ENCODE data around the gene CUL4A. TPM values are rescaled to one million over a fixed set of nuclear protein-coding genes. Genes with fewer than 3 reads are reported as not detected.
A peak's percentile ranks its signal among the peaks of the same experiment; 100 is the strongest.
"Not testable (repeated sequence)": the region's sequence is repeated elsewhere in the genome, so short reads cannot be mapped to it uniquely, and the experiment has no call there.

CUL4A gene
- polyA plus RNA-seq (2013): 67.0 TPM

- WGBS (ENCODE audit: insufficient coverage): under 1% methylated on average over 50 of the region's 66 CpGs
- H3K4me1 ChIP-seq (ENCODE audit: control extremely low read depth in 1 of 4, control insufficient read depth in 4 of 4, insufficient read depth in 4 of 4, low read length in 3 of 4): peaks cover 13 to 43% (median 31%) of the 10 kb centered on the region in 4 experiments
- ChIA-PET POLR2A (interaction anchor here (0.5 to 1.4 kb wide), 3 partner anchors 9 to 32 kb away, joined by 3 read pairs; no protein-coding TSS in a partner anchor), CTCF (interaction anchor here (1.0 to 1.6 kb wide), 4 partner anchors 11 to 39 kb away, joined by 3 to 5 read pairs (median 4); no protein-coding TSS in a partner anchor)
- peak; percentile 42 to 74 (median 55) for DNase-seq
- H3K36me3 ChIP-seq (ENCODE audit: control insufficient read depth in 4 of 4, insufficient read depth in 4 of 4, low read length in 3 of 4): peaks cover 3 to 34% (median 8%) of the 10 kb centered on the region in 4 experiments
- H3K9me3 ChIP-seq (ENCODE audit: control extremely low read depth in 1 of 5, control insufficient read depth in 4 of 5, insufficient read depth in 2 of 5, low read depth in 1 of 5, low read length in 4 of 5): peaks cover 0 to 2% (median 0%) of the 10 kb centered on the region in 5 experiments
- H3K4me3 ChIP-seq (ENCODE audit: control insufficient read depth in 1 of 7, extremely low read depth in 1 of 7, insufficient read depth in 4 of 7, low read depth in 2 of 7, low read length in 6 of 7): peak within 1 kb of the TSS; percentile 49 to 94 (median 88)
- H3K27me3 ChIP-seq (replicated peaks in 2 of 5; ENCODE audit: control insufficient read depth in 4 of 5, insufficient read depth in 5 of 5, low read length in 4 of 5): no peaks in the 10 kb centered on the region
- peak within 1 kb of the TSS; percentile 79 to 94 for H3K27ac ChIP-seq (ENCODE audit: insufficient read depth in 1 of 2, low read depth in 1 of 2, low read length in 2 of 2, poor library complexity in 1 of 2, severe bottlenecking in 2 of 2)
These were observed at the start of gene CUL4A for GRCh38 chr13:113209336-113209758. Gene CUL4A, plus strand, starts transcription at chr13:113209613. Its CDS starts 15 bp downstream, at chr13:113209628.

- peaks cover 0 to 4% (median 2%) of the 10 kb centered on the region in 5 experiments for H3K9me3 ChIP-seq (ENCODE audit: control extremely low read depth in 1 of 5, control insufficient read depth in 4 of 5, insufficient read depth in 2 of 5, low read depth in 1 of 5, low read length in 4 of 5)
- CTCF ChIA-PET: no interaction called here
- WGBS (ENCODE audit: insufficient coverage): 94% methylated on average over 15 of the region's 20 CpGs
These were observed 49.7 kb upstream of the CUL4A start for GRCh38 chr13:113159701-113160100.

GRCh38 chr13:113160983-113161382, 48.4 kb upstream of the CUL4A start:
- Histone ChIP-seq H3K27me3 (replicated peaks in 2 of 5; ENCODE audit: control insufficient read depth in 4 of 5, insufficient read depth in 5 of 5, low read length in 4 of 5) (peaks cover 0 to 14% (median 4%) of the 10 kb centered on the region in 5 experiments), H3K36me3 (ENCODE audit: control insufficient read depth in 4 of 4, insufficient read depth in 4 of 4, low read length in 3 of 4) (no peaks in the 10 kb centered on the region), H3K27ac (ENCODE audit: insufficient read depth in 1 of 2, low read depth in 1 of 2, low read length in 2 of 2, poor library complexity in 1 of 2, severe bottlenecking in 2 of 2) (no peak overlapping the region), H3K4me1 (ENCODE audit: control extremely low read depth in 1 of 4, control insufficient read depth in 4 of 4, insufficient read depth in 4 of 4, low read length in 3 of 4) (peaks cover 0 to 14% (median 7%) of the 10 kb centered on the region in 4 experiments), H3K9me3 (ENCODE audit: control extremely low read depth in 1 of 5, control insufficient read depth in 4 of 5, insufficient read depth in 2 of 5, low read depth in 1 of 5, low read length in 4 of 5) (peaks cover 0 to 4% (median 1%) of the 10 kb centered on the region in 5 experiments), H3K4me3 (ENCODE audit: control insufficient read depth in 1 of 7, extremely low read depth in 1 of 7, insufficient read depth in 4 of 7, low read depth in 2 of 7, low read length in 6 of 7) (no peak overlapping the region)
- DNase-seq: no peak
- POLR2A ChIA-PET: no interaction called here
- 79% methylated on average over 11 of the region's 12 CpGs for WGBS (ENCODE audit: insufficient coverage)
- CTCF ChIA-PET: no interaction called here

More at GRCh38 chr13:113159701-113160100, 49.7 kb upstream of the CUL4A start:
- POLR2A ChIA-PET: no interaction called here
- peaks cover 0 to 17% (median 10%) of the 10 kb centered on the region in 4 experiments for H3K4me1 ChIP-seq (ENCODE audit: control extremely low read depth in 1 of 4, control insufficient read depth in 4 of 4, insufficient read depth in 4 of 4, low read length in 3 of 4)
- H3K27me3 ChIP-seq (replicated peaks in 2 of 5; ENCODE audit: control insufficient read depth in 4 of 5, insufficient read depth in 5 of 5, low read length in 4 of 5): peaks cover 0 to 14% (median 4%) of the 10 kb centered on the region in 5 experiments
- H3K36me3 ChIP-seq (ENCODE audit: control insufficient read depth in 4 of 4, insufficient read depth in 4 of 4, low read length in 3 of 4): no peaks in the 10 kb centered on the region
- H3K27ac ChIP-seq (ENCODE audit: insufficient read depth in 1 of 2, low read depth in 1 of 2, low read length in 2 of 2, poor library complexity in 1 of 2, severe bottlenecking in 2 of 2): no peak overlapping the region
- DNase-seq: no peak
- no peak overlapping the region for H3K4me3 ChIP-seq (ENCODE audit: control insufficient read depth in 1 of 7, extremely low read depth in 1 of 7, insufficient read depth in 4 of 7, low read depth in 2 of 7, low read length in 6 of 7)

DNA sequence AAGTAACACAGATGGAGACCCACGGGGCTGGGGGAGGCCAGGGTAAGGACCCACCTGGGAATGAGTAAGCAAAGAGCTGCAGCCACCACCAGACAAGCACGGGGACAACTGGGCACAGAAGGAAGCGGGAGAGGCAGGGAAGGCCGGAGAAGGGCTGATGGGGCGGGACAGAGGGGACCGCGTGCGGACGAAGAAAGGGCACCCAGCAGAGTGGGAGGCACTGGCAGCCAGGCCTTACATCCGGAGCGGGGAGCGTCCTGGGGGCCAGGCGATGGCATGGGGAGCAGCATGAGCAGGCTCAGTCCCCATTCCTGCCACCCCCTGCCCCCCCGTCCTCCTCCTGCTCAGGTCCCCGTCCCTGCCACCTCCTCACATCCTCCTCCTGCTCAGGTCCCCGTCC, 48.0 kb upstream of the CUL4A start:
- Histone ChIP-seq H3K27me3 (replicated peaks in 2 of 5; ENCODE audit: control insufficient read depth in 4 of 5, insufficient read depth in 5 of 5, low read length in 4 of 5) (peaks cover 0 to 14% (median 4%) of the 10 kb centered on the region in 5 experiments), H3K36me3 (ENCODE audit: control insufficient read depth in 4 of 4, insufficient read depth in 4 of 4, low read length in 3 of 4) (no peaks in the 10 kb centered on the region), H3K4me1 (ENCODE audit: control extremely low read depth in 1 of 4, control insufficient read depth in 4 of 4, insufficient read depth in 4 of 4, low read length in 3 of 4) (peaks cover 0 to 14% (median 7%) of the 10 kb centered on the region in 4 experiments), H3K4me3 (ENCODE audit: control insufficient read depth in 1 of 7, extremely low read depth in 1 of 7, insufficient read depth in 4 of 7, low read depth in 2 of 7, low read length in 6 of 7) (no peak overlapping the region), H3K27ac (ENCODE audit: insufficient read depth in 1 of 2, low read depth in 1 of 2, low read length in 2 of 2, poor library complexity in 1 of 2, severe bottlenecking in 2 of 2) (no peak overlapping the region), H3K9me3 (ENCODE audit: control extremely low read depth in 1 of 5, control insufficient read depth in 4 of 5, insufficient read depth in 2 of 5, low read depth in 1 of 5, low read length in 4 of 5) (peaks cover 0 to under 1% (median 0%) of the 10 kb centered on the region in 5 experiments)
- CTCF ChIA-PET: no interaction called here
- 64% methylated on average over 13 of the region's 16 CpGs for WGBS (ENCODE audit: insufficient coverage)
- POLR2A ChIA-PET: no interaction called here
- DNase-seq: no peak

DNA sequence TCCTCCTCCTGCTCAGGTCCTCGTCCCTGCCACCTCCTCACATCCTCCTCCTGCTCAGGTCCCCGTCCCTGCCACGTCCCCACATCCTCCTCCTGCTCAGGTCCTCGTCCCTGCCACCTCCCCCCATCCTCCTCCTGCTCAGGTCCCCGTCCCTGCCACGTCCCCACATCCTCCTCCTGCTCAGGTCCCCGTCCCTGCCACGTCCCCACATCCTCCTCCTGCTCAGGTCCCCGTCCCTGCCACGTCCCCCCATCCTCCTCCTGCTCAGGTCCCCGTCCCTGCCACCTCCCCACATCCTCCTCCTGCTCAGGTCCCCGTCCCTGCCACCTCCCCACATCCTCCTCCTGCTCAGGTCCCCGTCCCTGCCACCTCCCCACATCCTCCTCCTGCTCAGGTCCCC, 47.4 kb upstream of the CUL4A start:
- POLR2A ChIA-PET; H3K36me3 ChIP-seq (ENCODE audit: control insufficient read depth in 4 of 4, insufficient read depth in 4 of 4, low read length in 3 of 4): not testable (repeated sequence)
- no CpG with 5 or more reads among the region's 13 CpGs for WGBS (ENCODE audit: insufficient coverage)

DNA sequence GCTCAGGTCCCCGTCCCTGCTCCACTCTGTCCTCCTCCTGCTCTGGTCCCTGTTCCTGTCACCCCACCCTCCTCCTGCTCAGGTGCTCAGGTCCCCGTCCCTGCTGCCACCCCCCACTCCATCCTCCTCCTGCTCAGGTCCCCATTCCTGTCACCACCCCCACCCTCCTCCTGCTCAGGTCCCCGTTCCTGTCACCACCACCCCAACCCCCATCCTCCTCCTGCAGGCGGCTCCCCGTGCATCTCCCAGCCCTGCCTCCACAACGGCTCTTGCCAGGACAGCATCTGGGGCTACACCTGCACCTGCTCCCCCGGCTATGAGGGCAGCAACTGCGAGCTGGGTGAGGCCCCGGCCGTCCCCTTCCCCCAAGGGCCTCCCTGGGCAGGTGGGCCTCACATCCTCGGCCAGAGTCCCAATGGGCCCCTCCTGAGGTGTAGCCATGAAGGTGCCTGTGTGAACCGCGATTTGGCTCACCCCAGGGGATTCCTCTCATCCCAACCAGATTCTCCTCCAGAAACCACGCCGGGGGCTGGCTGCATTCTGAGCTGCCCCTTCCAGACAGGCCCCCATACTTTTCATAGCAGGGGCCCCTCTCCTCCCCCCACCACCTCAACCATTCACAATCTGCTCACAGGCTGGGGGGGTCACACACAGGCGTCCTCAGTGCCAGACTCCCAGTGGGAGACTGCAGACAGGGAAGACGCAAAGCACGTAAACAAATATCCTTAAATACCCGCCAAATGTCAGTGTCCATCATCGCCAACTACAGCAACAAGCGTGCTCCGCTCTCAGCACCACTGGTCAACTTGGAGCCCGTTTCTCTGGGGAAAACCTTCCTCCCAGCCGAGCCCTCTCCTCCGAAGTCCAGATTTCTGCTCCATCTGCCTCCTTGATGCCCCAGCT, 46.4 kb upstream of the CUL4A start:
- CTCF ChIA-PET: no interaction called here
- POLR2A ChIA-PET: no interaction called here
- H3K36me3 ChIP-seq (ENCODE audit: control insufficient read depth in 4 of 4, insufficient read depth in 4 of 4, low read length in 3 of 4): peaks cover 0 to 2% (median under 1%) of the 10 kb centered on the region in 4 experiments
- H3K4me3 ChIP-seq (ENCODE audit: control insufficient read depth in 1 of 7, extremely low read depth in 1 of 7, insufficient read depth in 4 of 7, low read depth in 2 of 7, low read length in 6 of 7): no peak overlapping the region
- peaks cover 0 to 2% (median 0%) of the 10 kb centered on the region in 5 experiments for H3K9me3 ChIP-seq (ENCODE audit: control extremely low read depth in 1 of 5, control insufficient read depth in 4 of 5, insufficient read depth in 2 of 5, low read depth in 1 of 5, low read length in 4 of 5)
- no peak for DNase-seq
- WGBS (ENCODE audit: insufficient coverage): 70% methylated on average over 17 of the region's 25 CpGs
- H3K27me3 ChIP-seq (replicated peaks in 2 of 5; ENCODE audit: control insufficient read depth in 4 of 5, insufficient read depth in 5 of 5, low read length in 4 of 5): peaks cover 0 to 14% (median 4%) of the 10 kb centered on the region in 5 experiments
- no peak overlapping the region for H3K27ac ChIP-seq (ENCODE audit: insufficient read depth in 1 of 2, low read depth in 1 of 2, low read length in 2 of 2, poor library complexity in 1 of 2, severe bottlenecking in 2 of 2)
- peaks cover 0 to 14% (median 7%) of the 10 kb centered on the region in 4 experiments for H3K4me1 ChIP-seq (ENCODE audit: control extremely low read depth in 1 of 4, control insufficient read depth in 4 of 4, insufficient read depth in 4 of 4, low read length in 3 of 4)

More for the DNA sequence above, 47.4 kb upstream of the CUL4A start:
- H3K9me3 ChIP-seq (ENCODE audit: control extremely low read depth in 1 of 5, control insufficient read depth in 4 of 5, insufficient read depth in 2 of 5, low read depth in 1 of 5, low read length in 4 of 5); H3K27ac ChIP-seq (ENCODE audit: insufficient read depth in 1 of 2, low read depth in 1 of 2, low read length in 2 of 2, poor library complexity in 1 of 2, severe bottlenecking in 2 of 2); H3K4me3 ChIP-seq (ENCODE audit: control insufficient read depth in 1 of 7, extremely low read depth in 1 of 7, insufficient read depth in 4 of 7, low read depth in 2 of 7, low read length in 6 of 7); DNase-seq; CTCF ChIA-PET: not testable (repeated sequence)
- Histone ChIP-seq H3K27me3 (replicated peaks in 2 of 5; ENCODE audit: control insufficient read depth in 4 of 5, insufficient read depth in 5 of 5, low read length in 4 of 5) (peaks cover 0 to 14% (median 4%) of the 10 kb centered on the region in 5 experiments), H3K4me1 (ENCODE audit: control extremely low read depth in 1 of 4, control insufficient read depth in 4 of 4, insufficient read depth in 4 of 4, low read length in 3 of 4) (peaks cover 0 to 14% (median 7%) of the 10 kb centered on the region in 4 experiments)

All from common myeloid progenitor, CD34-positive (primary cell).